GM19193 (cell line): ENCODE measurements around the gene ZNF620.

Source experiments
- POLR2A ChIP-seq: IDR thresholded peaks from 4 replicates; pipeline ENCODE4 v1.6.1; 2011; ENCODE audit not compliant: insufficient read depth, insufficient read length; ENCODE audit errors: extremely low read depth

ZNF620 gene

GRCh38 chr3:40534283-40534682 is 28.4 kb downstream of the ZNF620 start:
- no peak for TF ChIP-seq POLR2A

GRCh38 chr3:40546816-40547215 is 41.0 kb downstream of the ZNF620 start:
- TF ChIP-seq POLR2A, result no peak

- no peak for TF ChIP-seq POLR2A
Observed at GRCh38 chr3:40550167-40550566, 44.3 kb downstream of the ZNF620 start.

DNA sequence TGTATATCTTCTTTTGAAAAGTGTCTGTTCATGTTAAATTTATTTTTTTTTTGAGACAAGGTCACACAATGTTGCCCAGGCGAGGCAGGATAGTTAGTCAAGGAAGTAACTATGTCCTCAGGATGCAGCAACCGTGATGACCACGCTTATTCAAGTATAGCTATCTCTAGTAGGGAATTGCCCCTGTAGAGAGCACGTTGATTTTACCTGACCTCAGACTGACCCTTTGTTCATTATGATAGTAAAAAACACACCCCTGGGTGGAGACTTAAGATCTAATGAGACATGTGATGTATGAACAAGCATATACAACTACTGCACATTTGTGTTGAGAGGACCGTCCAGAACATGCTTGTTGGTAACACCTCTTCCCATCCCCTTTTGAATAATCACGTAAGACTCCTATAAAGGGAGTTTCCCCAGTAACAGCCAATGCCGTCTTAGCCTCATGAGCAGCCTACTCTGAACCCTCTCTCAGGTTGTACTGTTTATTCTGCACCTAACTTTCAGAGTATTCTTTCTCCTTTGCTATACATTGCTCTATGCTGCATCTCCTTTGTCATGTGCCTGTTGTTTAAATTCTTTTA is 51.8 kb downstream of the ZNF620 start:
- no peak for TF ChIP-seq POLR2A

- no peak for TF ChIP-seq POLR2A
Observed at GRCh38 chr3:40566694-40567093, 60.9 kb downstream of the ZNF620 start.
